ENCODE results near the gene SRSF2. TPM values are rescaled to one million over a fixed set of nuclear protein-coding genes. Genes with fewer than 3 reads are reported as not detected.

SRSF2 gene
- total and polyA plus RNA-seq, 8 donors = 41.6 to 144 (median 69.9) TPM

DNA sequence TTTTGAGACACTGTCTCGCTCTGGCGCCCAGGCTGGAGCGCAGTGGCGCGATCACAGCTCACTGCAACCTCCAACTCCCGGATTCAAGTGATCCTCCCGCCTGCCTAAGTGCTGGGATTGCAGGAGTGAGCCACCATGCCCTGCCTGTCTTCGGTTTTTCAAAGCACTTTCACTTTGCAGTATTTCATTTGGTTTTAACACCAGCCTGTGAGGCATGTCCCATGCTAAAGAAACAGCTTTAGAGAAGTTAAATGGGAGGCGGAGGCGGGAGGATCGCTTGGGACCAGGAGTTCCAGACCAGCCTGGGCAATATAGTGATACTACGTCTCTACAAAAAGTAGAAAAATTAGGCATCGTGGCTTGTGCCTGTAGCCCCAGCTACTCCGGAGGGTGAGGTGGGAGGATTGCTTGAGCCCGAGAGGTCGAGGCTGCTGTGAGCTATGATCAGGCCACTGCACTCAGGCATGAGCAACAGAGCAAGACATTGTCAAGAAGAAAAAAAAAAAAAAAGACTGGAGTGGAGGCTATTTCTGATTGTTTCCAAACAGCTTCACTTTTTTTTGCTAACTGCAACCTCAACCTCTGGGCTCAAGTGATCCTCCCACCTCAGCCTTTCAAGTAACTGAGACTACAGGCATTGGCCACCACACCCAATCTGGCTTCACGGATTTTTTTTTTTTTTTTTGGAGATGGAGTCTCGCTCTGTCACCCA, 9.2 kb downstream of the SRSF2 start:
- Histone ChIP-seq H3K4me1 (peaks cover 20 to 35% (median 25%) of the 10 kb centered on the region in 3 donors), H3K36me3 (peaks cover 0 to 25% (median 7%) of the 10 kb centered on the region in 3 donors)

DNA sequence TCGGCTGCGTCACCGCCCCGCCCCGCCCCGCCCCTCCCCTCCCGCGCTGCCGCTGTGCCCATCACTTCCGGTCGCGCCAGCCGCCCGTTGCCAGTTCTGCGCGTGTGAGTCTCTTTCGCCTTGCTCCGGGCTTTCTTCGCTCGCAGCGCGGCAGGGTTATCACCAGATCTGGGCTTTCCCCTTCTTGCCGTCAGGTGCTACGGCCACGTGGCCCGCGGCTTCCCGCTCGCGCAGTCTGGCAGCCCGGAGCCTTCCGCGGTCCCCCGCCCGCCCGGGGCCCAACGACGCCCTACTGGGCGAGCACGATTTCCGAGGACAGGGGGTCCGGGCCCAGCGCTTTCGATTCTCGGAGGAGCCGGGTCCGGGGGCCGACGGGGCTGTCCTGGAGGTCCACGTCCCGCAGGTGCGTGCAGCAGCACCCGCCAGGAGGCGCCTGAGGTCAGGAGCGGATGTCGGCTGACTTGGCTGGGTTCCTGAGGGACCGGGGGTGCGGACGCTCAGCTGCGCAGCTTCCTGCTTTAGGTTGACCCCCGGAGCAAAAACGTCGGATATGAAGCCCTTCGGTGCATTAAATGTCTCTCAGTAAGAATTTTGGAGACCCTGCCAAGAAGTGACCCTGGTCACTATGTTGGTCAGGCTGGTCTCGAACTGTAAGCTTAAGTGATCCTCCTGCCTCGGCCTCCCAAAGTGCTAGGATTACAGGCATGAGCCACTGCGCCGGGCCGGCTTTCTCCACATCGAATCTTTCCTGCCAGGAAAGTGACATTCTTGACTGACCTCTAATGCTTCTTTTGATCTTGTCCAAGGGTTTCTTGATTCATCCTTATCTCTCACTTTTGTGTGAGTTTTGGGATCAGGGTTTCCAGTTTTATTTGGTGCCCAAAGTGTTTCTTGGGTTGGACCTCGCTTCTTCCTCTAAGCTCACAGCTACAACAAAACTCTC, 10.1 kb downstream of the SRSF2 start, which contains the start of gene METTL23:
METTL23 (plus strand) TSS at position 64 of the 943 bp plus-strand sequence. CDS start 2,872 bp downstream, outside the sequence.
- peak within 1 kb of the TSS; percentile 77 to 97 (median 88) for H3K4me3 ChIP-seq
- no peaks in the 10 kb centered on the region for H3K27me3 ChIP-seq
- WGBS, 2 donors = 1% methylated on average over 66 to 71 of the region's 71 CpGs
- TF ChIP-seq, protein P1, sequence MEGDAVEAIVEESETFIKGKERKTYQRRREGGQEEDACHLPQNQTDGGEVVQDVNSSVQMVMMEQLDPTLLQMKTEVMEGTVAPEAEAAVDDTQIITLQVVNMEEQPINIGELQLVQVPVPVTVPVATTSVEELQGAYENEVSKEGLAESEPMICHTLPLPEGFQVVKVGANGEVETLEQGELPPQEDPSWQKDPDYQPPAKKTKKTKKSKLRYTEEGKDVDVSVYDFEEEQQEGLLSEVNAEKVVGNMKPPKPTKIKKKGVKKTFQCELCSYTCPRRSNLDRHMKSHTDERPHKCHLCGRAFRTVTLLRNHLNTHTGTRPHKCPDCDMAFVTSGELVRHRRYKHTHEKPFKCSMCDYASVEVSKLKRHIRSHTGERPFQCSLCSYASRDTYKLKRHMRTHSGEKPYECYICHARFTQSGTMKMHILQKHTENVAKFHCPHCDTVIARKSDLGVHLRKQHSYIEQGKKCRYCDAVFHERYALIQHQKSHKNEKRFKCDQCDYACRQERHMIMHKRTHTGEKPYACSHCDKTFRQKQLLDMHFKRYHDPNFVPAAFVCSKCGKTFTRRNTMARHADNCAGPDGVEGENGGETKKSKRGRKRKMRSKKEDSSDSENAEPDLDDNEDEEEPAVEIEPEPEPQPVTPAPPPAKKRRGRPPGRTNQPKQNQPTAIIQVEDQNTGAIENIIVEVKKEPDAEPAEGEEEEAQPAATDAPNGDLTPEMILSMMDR (IDR thresholded peaks at IDR 0.05) = peak in 3 of 4 donors; percentile 34 to 56 (median 46)
- DNase-seq (peak; percentile 83 to 94 (median 88)), ATAC-seq (peak; percentile 54 to 73 (median 65)), FAIRE-seq (no peak)
- H3K9me3 ChIP-seq = no peaks in the 10 kb centered on the region
- H3K27ac ChIP-seq = peak within 1 kb of the TSS; percentile 99 to 100 (median 100)
- intact Hi-C loops (cut with DNase I) = no loop called here
- H3K36me3 ChIP-seq = peaks cover 0 to 24% (median 12%) of the 10 kb centered on the region in 3 donors
- H3K4me1 ChIP-seq = peaks cover 14 to 35% (median 25%) of the 10 kb centered on the region in 3 donors

More for the DNA sequence above, 9.2 kb downstream of the SRSF2 start:
- 54 to 63% methylated on average over 18 of the region's 18 CpGs for WGBS, 2 donors
- intact Hi-C loops (cut with DNase I) = no loop called here
- H3K4me3 ChIP-seq = peak overlapping the region in 3 of 4 donors; percentile 77 to 97 (median 94)
- FAIRE-seq = no peak
- DNase-seq = peak in 1 of 6 donors; percentile 27
- TF ChIP-seq, protein P1 (IDR thresholded peaks at IDR 0.05) = no peak
- no peaks in the 10 kb centered on the region for H3K27me3 ChIP-seq
- H3K9me3 ChIP-seq = no peaks in the 10 kb centered on the region
- no peak for ATAC-seq
- peak overlapping the region in 3 of 4 donors; percentile 99 to 100 (median 100) for H3K27ac ChIP-seq

DNA sequence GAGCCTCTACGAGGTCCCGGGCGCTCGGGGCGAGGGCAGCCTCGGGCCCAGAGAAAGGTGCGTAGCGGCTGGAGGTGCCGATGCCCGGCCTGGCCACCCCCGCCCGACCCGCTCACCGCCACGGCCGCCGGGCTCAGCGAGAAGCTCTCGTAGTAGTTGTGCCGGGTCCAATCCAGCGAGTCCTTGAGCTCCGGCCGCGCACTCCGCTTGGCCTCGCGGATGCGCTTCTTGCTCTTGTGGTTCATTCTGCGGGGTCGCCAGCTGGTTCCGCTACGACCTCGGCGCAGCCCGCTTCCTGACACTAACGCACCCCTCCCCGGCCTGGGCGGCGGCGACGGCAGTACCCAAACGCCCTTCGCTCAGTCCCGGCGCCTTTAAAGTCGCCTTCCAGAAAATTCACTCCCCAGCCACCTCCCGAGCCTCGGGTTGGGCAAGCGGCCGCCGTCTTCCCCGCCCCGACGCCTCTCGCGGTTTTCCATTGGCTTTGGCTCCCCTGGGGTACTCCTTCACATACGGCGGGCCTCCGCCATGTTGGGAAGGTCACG, 10.8 kb downstream of the SRSF2 start, which contains the start of gene JMJD6:
JMJD6 (minus strand) TSS at position 376 of the 545 bp plus-strand sequence; CDS start at position 245, 131 bp downstream.
- intact Hi-C loops (cut with DNase I) = no loop called here
- Histone ChIP-seq H3K9me3 (no peaks in the 10 kb centered on the region), H3K4me1 (peaks cover 14 to 33% (median 25%) of the 10 kb centered on the region in 3 donors), H3K27ac (peak within 1 kb of the TSS; percentile 99 to 100 (median 100)), H3K36me3 (peaks cover 0 to 32% (median 19%) of the 10 kb centered on the region in 3 donors), H3K4me3 (peak within 1 kb of the TSS; percentile 77 to 97 (median 88)), H3K27me3 (no peaks in the 10 kb centered on the region)
- WGBS, 2 donors = 1% methylated on average over 59 to 60 of the region's 60 CpGs
- TF ChIP-seq, protein P1 (IDR thresholded peaks at IDR 0.05) = no peak
- peak; percentile 85 to 91 (median 89) for ATAC-seq
- no peak for FAIRE-seq
- peak; percentile 94 to 98 (median 97) for DNase-seq

DNA sequence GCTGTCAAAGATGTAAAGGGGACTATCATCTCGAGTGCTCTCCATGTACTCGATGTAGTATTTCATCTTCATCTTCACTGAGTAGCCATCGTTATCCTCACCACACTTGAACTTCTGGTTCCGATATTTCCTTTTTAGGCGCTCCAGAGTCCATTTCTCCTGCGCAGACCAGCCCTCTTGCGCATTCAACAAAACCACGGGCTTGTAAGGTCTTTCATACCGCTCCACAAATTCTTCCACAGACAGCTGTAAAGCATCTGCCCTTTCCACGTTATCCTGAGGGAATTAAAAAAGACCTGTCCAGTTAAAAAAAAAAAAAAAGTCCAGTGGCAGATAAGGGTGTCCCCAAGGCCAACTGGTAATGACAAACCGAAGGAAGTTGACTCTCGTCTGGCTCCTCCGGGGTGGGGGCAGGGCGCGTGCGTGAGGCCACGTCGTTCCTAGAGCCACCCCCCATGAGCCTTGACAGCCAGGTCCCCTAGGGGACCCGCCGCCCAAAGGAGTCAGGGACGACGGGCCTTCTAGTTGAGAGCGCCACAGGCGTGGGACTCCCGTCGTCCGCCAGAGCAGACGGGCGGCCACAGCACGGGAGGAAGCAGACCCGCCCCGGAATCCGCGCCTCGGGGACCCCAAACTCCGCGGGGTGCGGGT, 11.4 kb downstream of the SRSF2 start:
- FAIRE-seq = no peak
- peaks cover 0 to 33% (median 25%) of the 10 kb centered on the region in 3 donors for H3K36me3 ChIP-seq

More for the DNA sequence above, 11.4 kb downstream of the SRSF2 start:
- Histone ChIP-seq H3K27me3 (no peaks in the 10 kb centered on the region), H3K4me1 (peaks cover 14 to 33% (median 25%) of the 10 kb centered on the region in 3 donors), H3K4me3 (peak overlapping the region; percentile 77 to 97 (median 88)), H3K9me3 (no peaks in the 10 kb centered on the region), H3K27ac (peak overlapping the region; percentile 99 to 100 (median 100))
- DNase-seq = peak; percentile 83 to 92 (median 86)
- intact Hi-C loops (cut with DNase I) = no loop called here
- TF ChIP-seq, protein P1 (IDR thresholded peaks at IDR 0.05) = no peak
- WGBS, 2 donors = 1 to 2% methylated on average over 38 of the region's 38 CpGs
- ATAC-seq = peak; percentile 64 to 69 (median 66)
